HTERT RPE-1 (cell line): Measurements from ENCODE around the gene PTPN3.
"Not testable (repeated sequence)": the region's sequence is repeated elsewhere in the genome, so short reads cannot be mapped to it uniquely, and the experiment has no call there.

Experiments used
- in situ Hi-C: fragments of 300-500 bp; cut with MboI; formaldehyde crosslinking; loops from 4 replicates; pipeline ENCODE4 v1.14.3; 2020; ENCODE audit warnings: low sequenced_read_pairs

PTPN3 gene, protein sequence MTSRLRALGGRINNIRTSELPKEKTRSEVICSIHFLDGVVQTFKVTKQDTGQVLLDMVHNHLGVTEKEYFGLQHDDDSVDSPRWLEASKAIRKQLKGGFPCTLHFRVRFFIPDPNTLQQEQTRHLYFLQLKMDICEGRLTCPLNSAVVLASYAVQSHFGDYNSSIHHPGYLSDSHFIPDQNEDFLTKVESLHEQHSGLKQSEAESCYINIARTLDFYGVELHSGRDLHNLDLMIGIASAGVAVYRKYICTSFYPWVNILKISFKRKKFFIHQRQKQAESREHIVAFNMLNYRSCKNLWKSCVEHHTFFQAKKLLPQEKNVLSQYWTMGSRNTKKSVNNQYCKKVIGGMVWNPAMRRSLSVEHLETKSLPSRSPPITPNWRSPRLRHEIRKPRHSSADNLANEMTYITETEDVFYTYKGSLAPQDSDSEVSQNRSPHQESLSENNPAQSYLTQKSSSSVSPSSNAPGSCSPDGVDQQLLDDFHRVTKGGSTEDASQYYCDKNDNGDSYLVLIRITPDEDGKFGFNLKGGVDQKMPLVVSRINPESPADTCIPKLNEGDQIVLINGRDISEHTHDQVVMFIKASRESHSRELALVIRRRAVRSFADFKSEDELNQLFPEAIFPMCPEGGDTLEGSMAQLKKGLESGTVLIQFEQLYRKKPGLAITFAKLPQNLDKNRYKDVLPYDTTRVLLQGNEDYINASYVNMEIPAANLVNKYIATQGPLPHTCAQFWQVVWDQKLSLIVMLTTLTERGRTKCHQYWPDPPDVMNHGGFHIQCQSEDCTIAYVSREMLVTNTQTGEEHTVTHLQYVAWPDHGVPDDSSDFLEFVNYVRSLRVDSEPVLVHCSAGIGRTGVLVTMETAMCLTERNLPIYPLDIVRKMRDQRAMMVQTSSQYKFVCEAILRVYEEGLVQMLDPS

GRCh38 chr9:109498195-109499092, at the start of gene PTPN3:
Gene PTPN3 (minus strand): TSS chr9:109498307. CDS start chr9:109463434, 34,873 bp downstream.
- in situ Hi-C loops = no loop called here

DNA sequence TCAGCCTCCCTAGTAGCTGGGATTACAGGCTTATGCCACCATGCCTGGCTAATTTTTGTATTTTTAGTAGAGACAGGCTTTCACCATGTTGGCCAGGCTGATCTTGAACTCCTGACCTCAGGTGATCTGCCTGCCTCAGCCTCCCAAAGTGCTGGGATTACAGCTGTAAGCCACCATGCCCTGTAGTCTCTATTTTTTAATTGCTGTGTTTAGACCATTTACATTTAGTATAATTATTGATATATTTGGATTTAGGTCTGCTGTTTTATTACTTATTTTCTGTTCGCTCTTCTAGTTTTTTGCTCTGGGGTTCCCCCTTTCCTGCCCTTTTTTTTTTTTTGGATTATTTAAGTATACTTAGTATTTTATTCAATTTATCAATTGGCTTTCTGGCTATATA, 46.8 kb upstream of the PTPN3 start:
- in situ Hi-C loops = not testable (repeated sequence)

- in situ Hi-C loops = no loop called here
These were observed 44.8 kb upstream of the PTPN3 start for GRCh38 chr9:109542922-109543321.

DNA sequence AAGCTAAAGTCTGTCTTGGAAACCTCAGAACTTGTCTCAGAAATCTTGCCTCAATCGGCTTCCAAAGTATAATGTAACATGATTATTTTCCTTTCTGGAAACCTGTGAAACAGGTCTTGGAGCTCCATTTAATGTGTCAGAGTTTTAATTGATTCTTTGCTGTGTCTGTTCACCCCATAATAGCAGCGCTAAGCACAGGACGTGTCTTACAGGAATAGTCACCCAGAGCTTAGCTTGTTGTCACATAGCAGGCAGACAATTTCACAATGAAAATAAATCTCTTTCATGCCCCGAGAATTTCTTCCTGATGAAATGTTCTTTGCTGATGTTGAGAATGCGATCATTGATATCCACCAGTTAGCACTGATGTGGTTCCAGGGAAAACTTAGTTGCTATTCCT, 40.2 kb upstream of the PTPN3 start:
- in situ Hi-C loops = no loop called here

DNA sequence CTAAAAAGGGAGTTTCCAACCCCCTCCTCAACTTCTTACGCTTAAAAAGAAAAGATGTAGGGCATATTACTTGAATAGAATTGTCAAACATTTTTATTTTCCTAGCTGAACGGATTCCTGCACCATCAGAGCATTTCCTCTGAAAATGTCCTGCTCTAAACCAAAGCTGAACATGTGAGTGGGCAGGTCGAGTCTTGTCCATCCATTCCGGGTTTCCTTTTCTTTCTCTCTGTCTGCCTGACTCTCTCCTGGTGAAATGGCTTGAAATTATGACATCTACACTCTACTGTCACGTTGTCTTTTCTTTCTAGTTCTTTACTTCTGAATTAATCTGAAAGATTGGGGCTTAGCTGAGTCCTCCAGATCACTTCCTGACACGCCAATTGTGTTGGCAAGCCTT, 39.2 kb upstream of the PTPN3 start:
- in situ Hi-C loops = no loop called here

GRCh38 chr9:109536859-109537258, 38.8 kb upstream of the PTPN3 start:
- in situ Hi-C loops = no loop called here

DNA sequence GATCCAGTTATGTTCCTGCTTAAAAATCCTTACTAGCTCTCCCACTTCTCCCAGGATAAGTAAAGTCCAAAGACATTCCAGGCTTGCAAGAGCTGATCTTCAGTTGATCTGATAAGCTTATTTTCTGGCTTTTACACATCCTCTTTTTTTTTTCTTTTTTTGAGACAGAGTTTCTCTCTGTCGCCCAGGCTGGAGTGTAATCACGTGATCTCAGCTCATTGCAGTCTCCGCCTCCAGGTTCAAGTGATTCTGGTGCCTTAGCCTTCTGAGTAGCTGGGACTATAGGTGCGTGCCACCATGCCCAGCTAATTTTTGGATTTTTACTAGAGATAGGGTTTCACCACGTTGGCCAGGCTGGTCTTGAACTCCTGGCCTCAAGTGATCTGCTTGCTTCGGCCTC, 37.3 kb upstream of the PTPN3 start:
- in situ Hi-C loops = no loop called here

- in situ Hi-C loops = no loop called here
These were observed 36.0 kb upstream of the PTPN3 start for GRCh38 chr9:109534151-109534550.

DNA sequence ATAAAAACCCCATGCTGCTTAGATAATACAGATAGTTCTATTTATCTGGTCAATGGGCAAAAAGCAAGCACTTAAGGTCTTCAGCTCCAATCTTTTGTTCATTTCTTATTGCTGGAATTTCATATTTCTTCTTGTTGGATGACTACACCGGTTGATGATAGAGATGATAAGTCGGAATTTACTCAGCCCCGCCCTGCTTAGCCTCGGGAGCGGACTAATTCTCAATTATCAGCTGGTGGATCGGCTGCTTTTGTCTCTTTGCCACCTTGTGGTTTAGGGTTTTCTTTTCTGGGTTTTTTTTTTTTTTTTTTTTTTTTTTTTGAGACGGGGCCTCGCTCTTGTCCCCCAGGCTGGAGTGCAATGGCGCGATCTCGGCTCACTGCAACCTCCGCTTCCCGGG, 34.5 kb upstream of the PTPN3 start:
- in situ Hi-C loops = not testable (repeated sequence)

- in situ Hi-C loops = no loop called here
These were observed 24.0 kb upstream of the PTPN3 start for GRCh38 chr9:109522106-109522505.

DNA sequence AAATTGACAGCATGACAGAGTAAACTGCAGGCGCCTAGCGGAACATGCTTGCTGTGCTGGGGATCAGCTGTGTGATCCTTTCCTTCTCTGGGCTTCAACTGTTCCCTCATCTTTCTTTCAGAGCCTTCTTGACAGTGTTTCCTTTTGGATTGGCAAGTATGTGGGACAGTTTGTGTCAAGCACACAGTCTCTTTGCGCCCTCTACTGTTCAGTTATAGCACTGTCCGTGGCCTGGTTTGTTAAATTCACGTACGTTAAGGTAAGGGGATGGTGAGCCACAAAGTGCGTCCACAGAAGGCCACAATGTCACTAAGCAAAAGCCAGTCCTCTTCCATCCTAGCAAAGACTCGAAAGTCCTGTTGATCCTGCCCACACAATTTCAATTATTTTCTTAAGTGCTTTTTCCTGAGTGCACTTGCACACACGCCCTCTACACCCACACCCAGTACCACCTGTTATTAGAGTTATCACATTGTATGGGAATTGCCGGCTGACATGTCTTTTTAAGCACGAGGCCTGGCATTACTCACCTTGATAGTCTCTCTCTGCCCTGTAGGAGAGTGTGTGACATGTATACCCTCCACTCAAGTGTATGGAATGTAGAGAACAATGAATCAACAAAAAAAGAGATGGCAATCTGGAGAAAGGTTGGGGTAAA, 22.5 kb upstream of the PTPN3 start:
- in situ Hi-C loops = no loop called here

- in situ Hi-C loops = no loop called here
These were observed 21.3 kb upstream of the PTPN3 start for GRCh38 chr9:109519366-109519765.

DNA sequence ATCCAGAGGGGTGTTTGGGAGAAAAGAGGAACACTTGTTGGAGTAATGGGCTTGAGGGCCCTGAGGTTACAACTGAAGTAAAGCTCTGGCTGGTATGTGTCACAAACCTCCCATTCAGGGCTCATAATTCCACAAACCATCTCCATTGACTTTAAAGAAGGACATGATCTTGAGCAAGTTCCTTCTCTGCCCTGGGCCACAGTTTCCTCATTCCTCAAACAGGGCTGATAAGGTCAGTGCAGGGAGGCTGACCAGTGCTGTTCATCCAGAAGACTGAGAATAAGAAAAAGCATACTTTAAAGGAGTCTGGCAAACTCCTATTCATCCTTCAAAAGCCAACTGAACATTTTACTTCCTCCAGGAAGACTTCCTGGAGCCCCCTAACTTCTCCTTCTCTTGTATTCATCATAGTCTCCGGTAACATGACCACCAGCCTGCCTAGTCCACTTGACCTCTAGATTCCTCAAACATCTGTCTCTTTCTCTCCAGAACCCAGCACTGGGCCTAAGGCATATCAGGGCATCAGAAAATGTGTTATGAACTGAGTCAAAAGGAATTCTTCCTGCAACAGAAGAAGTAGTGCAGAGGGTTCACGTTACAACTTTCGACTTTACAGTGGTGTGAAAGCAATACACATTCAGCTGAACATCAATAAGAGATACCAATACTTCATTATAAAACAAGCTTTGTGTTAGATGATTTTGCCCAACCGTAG, 20.7 kb upstream of the PTPN3 start:
- in situ Hi-C loops = no loop called here

DNA sequence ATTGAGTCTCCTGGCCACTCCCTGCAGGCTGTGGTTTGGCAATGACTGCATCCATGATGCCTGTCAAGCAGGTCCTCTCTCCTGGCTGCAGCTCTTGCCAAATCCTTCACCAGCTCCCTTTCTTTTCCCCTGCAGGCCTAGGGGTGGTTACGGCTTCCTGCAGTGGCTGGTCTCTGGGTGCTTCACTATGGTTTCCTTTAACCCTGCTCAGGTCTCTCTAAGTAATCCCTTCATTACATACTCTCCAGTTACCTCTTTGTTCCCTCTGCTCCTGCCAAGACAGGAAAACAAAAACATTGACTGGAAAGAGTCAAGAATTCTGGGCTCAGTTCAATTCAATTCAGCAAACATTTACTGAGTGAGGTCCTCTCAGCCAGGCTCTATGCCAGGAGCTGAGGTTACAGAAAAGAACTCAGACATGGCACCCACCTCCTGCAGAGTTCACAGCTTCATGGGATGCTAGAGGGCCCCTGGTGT, 19.8 kb upstream of the PTPN3 start:
- in situ Hi-C loops = no loop called here

DNA sequence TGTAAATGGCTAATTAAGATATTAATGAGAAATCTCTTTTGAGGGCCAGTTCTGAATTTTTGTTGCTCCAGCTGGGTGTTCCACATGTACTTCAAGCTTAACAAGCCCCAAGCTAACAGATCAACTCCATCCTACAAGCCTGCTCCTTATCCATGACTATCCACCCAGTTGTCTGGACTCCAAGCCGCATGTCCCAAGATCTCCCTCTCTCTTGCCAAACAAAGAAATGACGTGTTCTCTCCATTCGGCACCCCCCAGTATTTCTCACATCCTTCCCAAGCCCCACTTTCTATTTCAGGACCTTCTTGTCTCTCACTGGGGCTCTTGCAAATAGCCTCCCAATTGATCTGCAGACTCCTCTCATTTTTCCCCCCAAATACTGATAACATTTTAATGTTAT, 15.8 kb upstream of the PTPN3 start:
- in situ Hi-C loops = no loop called here

GRCh38 chr9:109512170-109512756, 14.2 kb upstream of the PTPN3 start:
- in situ Hi-C loops = no loop called here

DNA sequence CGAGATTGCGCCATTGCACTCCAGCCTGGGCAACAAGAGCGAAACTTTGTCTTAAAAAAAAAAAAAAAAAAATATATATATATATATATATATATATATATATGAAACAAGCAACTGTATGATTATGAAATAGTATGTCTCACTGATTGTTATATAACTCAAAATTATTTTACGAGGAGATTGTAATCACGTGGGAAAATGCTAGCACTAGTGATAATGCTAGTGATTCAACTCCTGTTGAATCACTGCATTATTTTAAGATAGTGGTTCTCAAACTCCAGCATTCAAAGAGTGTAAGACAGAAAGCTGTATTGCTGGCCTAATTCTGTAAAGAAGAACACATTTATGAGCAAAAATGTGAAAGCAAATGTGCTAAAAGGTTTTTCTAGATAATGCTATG, 12.4 kb upstream of the PTPN3 start:
- in situ Hi-C loops = no loop called here

DNA sequence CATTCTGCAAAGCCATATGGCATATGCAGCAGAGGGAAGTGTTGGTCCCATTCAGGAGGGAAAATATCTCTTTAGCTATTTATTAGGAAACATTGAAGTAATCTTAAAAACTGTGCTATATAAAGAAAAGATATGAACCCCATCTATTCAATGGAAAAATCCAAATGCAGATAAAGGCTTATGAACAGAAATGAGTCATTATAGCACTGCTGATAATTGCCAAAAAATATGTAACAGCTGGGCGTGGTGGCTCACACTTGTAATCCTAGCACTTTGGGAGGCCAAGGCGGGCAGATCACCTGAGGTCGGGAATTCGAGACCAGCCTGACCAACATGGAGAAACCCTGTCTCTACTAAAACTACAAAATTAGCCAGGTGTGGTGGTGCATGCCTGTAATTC, 11.9 kb upstream of the PTPN3 start:
- in situ Hi-C loops = not testable (repeated sequence)

DNA sequence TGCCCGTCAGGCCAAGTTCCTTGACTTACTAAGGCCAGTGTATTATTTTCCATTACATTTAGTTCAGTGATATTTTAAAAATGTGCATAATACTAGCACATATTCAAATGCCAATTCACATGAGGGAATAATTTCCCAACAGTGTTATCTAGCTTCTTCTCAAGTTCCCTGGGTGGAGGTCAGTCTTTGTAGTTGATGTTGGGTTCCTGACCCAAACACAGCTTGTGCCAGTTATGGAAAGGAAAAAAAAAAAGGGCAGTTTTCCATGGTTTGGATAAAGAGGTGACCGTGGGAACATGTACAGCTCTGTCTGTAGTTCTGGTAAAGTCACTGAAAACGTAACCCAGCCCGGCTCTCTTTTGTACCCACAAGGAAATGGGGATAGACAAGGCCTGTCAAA, 11.5 kb upstream of the PTPN3 start:
- in situ Hi-C loops = no loop called here
